Large intestine (tissue), 3 donors: ENCODE data around the gene RNF115. TPM values are rescaled to one million over a fixed set of nuclear protein-coding genes. Genes with fewer than 3 reads are reported as not detected.
"Not testable (repeated sequence)": the region's sequence is repeated elsewhere in the genome, so short reads cannot be mapped to it uniquely, and the experiment has no call there.

Experiments used
- DNase-seq, 2 donors: peaks; one replicate each; pipeline versions ENCODE4 v3.0.0 to v3.0.0-alpha.2; 2013
- H3K27ac ChIP-seq: one replicate; pipeline ENCODE4 v1.5.1; 2013; ENCODE audit warnings: low read length
- H3K27me3 ChIP-seq: 2 replicates; pipeline ENCODE4 v1.6.1; 2013; ENCODE audit warnings: low read length; ENCODE audit not compliant: control insufficient read depth, insufficient read depth
- H3K36me3 ChIP-seq: 2 replicates; pipeline ENCODE4 v1.6.1; 2013; ENCODE audit warnings: low read length; ENCODE audit not compliant: control insufficient read depth, insufficient read depth
- H3K4me1 ChIP-seq: one replicate; pipeline ENCODE4 v1.6.1; 2013; ENCODE audit warnings: low read length; ENCODE audit not compliant: control insufficient read depth, insufficient read depth
- H3K4me3 ChIP-seq: one replicate; pipeline ENCODE4 v1.5.1; 2013; ENCODE audit warnings: low read length
- H3K9me3 ChIP-seq: one replicate; pipeline ENCODE4 v1.6.1; 2013; ENCODE audit warnings: mild to moderate bottlenecking, low read depth, low read length, moderate library complexity; ENCODE audit not compliant: control insufficient read depth
- WGBS: methylation state at CpG from one replicate; pipeline ENCODE4 v1.1.5; 2013; ENCODE audit warnings: low lambda C conversion rate; ENCODE audit not compliant: insufficient coverage; 5-methylcytosine and 5-hydroxymethylcytosine counted together
- polyA plus RNA-seq: library from polyadenylated mRNA; unstranded; fragments of 120-200 nt; gene quantifications from one replicate; pipeline ENCODE4 v1.2.1, GENCODE V29; 2013

Gene RNF115
- polyA plus RNA-seq, 1 donor = 14.7 TPM

DNA sequence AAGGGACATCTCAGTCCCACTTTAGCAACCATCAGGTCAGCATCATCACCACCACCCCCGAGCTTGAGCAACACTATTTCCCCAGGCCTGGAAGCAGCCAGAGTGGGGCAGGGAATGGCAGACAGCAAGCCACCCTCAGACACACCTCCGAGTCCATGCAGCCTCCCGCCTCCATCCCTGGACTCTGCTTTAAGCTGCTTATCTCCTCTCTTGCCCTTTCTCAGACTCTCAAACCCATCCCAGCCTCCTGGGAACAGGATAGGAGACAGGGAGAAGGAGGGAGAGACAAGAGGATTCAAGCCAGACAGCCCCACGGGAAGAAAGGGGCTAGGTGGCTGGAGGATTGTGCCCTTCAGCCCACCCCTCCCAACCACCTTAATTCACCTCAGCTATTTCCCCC, 33.3 kb upstream of the RNF115 start:
- no CpG with 5 or more reads among the region's 4 CpGs for WGBS
- Histone ChIP-seq H3K9me3 (peaks cover 3% of the 10 kb centered on the region), H3K36me3 (peaks cover 38% of the 10 kb centered on the region), H3K4me1 (peaks cover 9% of the 10 kb centered on the region), H3K27me3 (no peaks in the 10 kb centered on the region), H3K27ac (no peak overlapping the region), H3K4me3 (no peak overlapping the region)
- no peak for DNase-seq

DNA sequence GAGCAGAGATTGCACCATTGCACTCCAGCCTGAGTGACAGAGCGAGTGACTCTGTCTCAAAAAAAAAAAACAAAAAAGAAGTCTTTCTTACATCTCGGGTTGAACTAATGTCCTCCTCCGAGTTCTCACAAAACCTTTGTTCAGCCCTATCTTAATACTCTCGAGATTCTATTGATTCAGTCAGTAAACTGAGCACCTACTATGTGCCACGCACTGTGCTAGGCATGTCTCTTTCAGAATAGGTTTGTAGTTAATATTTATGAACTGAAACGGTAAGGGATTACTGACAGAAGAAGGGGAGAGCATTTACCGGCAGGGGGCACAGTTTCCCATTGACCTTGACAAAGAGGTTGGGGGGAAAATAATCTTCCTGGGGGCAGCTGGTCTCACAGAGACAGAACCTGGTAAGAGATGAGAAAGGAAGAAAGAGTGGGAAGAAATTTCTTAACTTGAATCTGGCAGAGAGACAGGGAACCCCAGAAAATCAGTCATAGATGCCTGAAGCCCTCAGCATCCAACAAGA, 31.6 kb upstream of the RNF115 start:
- Histone ChIP-seq H3K27ac (no peak overlapping the region), H3K36me3 (peaks cover 48% of the 10 kb centered on the region), H3K4me1 (peaks cover 9% of the 10 kb centered on the region), H3K9me3 (peaks cover 3% of the 10 kb centered on the region), H3K27me3 (no peaks in the 10 kb centered on the region), H3K4me3 (no peak overlapping the region)
- no peak for DNase-seq
- WGBS = 100% methylated on average over 3 of the region's 7 CpGs

DNA sequence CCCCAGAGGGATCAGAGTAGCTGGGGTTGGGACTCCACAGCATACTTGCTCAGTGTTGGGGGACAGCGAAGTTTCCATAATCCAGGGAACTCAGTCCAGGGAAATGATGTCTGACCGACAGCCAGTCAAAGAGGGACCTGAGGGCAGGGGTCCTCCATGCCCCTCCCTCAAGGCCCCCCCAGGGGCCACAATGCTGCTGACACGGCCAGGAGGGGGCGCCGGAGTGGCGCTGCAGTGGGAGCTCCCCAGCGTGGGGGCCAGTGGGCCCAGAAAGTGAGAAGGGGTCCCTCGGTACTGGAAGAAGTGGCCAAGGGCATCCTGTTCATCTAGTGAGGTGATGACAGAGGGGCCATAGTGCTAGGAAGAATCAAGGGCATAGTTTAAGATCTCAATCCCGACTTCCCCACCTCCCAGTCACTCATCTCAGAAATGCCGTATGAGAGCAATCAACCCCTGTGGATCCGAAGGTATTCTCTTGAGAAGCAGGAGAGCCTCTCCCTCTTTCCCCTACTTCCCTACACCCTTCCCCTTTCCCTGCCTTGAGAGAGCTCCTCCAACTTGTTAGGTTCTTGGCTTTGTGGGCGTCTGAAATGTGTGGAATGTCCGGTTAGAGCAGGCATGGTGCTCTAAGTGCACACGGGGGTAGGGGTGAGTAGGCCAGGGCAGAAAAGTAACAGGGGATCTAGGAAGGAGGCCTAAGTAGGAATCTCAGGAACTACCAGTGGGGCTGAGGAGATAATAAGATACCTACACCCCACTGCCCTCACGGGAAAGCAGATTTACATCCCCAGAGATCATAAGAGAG, 25.7 kb upstream of the RNF115 start:
- Histone ChIP-seq H3K27me3 (no peaks in the 10 kb centered on the region), H3K4me3 (no peak overlapping the region), H3K4me1 (no peaks in the 10 kb centered on the region), H3K9me3 (no peaks in the 10 kb centered on the region), H3K27ac (no peak overlapping the region), H3K36me3 (peaks cover 54% of the 10 kb centered on the region)
- no peak for DNase-seq
- WGBS = no CpG with 5 or more reads among the region's 15 CpGs

DNA sequence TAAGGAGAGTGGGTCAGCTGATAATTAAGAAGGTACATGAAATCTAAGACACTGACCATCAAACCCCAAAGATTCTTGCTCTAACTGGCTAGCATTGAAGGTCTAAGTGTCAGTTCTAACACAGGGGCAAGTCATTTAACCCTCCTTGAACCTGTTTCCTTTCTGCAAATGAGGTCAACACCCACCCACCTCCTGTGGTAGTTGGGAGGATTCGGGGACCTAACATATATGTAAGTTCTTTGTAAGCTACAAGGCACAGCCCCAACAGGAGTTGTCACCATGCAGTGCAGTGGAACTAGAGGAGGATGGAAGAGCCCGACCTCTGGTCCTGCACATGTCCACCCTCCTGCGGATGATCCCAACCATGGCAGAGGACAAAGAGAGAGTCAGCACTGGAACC, 23.9 kb upstream of the RNF115 start:
- Histone ChIP-seq H3K4me1 (no peaks in the 10 kb centered on the region), H3K27ac (no peak overlapping the region), H3K4me3 (no peak overlapping the region), H3K9me3 (no peaks in the 10 kb centered on the region), H3K27me3 (no peaks in the 10 kb centered on the region), H3K36me3 (peaks cover 46% of the 10 kb centered on the region)
- no CpG with 5 or more reads among the region's 3 CpGs for WGBS
- DNase-seq = no peak

DNA sequence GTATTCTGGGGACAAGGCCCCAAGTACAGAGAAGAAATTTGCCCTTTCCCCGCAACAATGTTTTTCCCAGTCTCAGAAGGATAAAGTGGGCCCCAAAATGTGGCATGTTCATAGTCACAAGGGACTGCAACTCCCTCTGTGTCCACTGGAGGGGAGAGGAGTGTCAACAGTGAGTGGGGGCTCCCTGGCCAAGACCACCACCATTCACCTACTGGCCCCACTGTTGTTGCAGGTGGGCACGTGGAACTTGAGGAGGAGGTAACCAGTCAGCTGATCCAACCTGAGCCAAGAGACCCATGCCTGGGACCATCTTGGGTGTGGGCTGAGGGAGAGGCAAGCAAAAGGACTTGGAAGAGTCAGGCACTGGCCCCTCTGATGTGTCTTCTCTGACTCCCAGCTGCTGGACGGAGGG, 22.3 kb upstream of the RNF115 start:
- Histone ChIP-seq H3K36me3 (peaks cover 52% of the 10 kb centered on the region), H3K4me1 (no peaks in the 10 kb centered on the region), H3K27me3 (no peaks in the 10 kb centered on the region), H3K4me3 (peak overlapping the region; percentile 64), H3K9me3 (no peaks in the 10 kb centered on the region), H3K27ac (no peak overlapping the region)
- DNase-seq = peak in 1 of 2 donors; percentile 46
- no CpG with 5 or more reads among the region's 3 CpGs for WGBS

DNA sequence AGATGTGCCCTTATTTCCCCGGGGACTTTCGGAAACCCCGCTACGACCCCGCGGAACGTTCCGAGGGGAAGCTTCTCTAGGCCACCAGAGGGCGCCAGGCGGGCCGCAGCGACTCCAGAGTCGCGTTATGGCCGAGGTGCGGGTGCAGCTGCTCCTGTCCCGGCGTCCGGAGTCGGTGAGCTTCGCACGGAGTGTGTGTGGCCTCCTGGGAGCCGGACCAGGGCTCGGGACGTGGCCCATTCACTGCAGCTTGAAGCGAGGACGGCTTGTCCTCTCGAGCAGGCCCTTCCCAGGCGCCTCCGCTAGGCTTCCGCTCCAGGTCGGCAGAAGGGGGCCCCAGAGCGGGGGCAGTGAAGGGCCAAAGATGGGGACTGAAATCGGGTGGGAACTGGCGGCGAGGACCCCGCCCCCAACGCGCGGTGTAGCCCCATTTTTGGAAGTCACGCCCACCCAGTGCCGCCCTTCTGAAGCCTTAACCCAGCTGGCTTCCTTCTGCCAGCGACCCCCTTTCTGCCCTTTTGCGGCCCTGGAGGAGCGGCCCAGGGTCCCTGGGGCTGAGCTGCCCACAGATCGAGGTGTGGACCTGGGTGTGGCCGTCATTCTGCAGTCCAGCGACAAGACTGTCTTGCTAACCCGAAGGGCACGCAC, 21.7 kb upstream of the RNF115 start, which contains the start of gene NUDT17:
Gene NUDT17 (plus strand): TSS at position 117 of the 648 bp plus-strand sequence. CDS start 11 bp downstream, at position 128.
- H3K9me3 ChIP-seq = no peaks in the 10 kb centered on the region
- peak within 1 kb of the TSS; percentile 64 for H3K4me3 ChIP-seq
- peak; percentile 70 to 81 for DNase-seq
- peak within 1 kb of the TSS; percentile 19 for H3K27ac ChIP-seq
- no CpG with 5 or more reads among the region's 50 CpGs for WGBS
- H3K36me3 ChIP-seq = peaks cover 55% of the 10 kb centered on the region
- H3K4me1 ChIP-seq = no peaks in the 10 kb centered on the region
- H3K27me3 ChIP-seq = no peaks in the 10 kb centered on the region

DNA sequence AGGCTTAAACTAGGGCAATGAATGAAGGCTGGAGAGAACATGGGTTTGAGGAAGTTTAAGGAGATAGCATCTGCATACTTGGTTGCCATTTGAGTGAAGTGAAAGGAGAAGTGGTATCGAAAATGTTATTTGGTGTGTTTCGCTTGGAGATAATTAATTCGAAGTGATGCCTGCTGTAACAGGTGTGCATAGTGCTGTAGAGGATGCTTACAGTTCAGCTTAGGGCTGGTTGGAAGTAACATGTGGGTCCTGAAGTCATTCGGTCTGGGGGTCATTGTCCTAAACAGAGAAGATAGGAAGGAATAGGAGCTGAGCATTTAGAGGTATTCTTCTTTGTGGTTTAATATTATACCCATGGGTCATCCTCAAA, 21.2 kb upstream of the RNF115 start:
- H3K36me3 ChIP-seq = peaks cover 52% of the 10 kb centered on the region
- DNase-seq = no peak
- peak overlapping the region; percentile 64 for H3K4me3 ChIP-seq
- no peak overlapping the region for H3K27ac ChIP-seq
- no CpG with 5 or more reads among the region's 4 CpGs for WGBS
- H3K27me3 ChIP-seq = no peaks in the 10 kb centered on the region
- no peaks in the 10 kb centered on the region for H3K9me3 ChIP-seq
- no peaks in the 10 kb centered on the region for H3K4me1 ChIP-seq

DNA sequence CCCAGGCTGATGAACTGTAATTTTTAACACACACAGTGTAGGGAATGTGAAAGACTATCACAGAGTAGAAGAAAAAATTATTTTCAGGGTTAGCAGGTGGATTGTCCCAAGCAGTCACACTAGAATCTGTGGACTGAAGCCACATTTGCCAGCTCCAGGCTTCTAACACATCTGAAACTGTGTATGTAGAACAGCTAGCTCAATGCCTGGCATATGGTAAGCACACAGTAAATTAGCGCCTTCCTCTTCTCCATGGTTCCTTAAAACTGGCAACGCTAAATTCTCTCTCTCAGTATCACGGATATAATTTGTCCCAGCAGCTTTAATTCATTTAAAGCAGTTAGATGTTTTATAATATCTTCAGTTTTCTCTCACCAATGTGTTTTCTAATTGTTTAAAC, 19.1 kb upstream of the RNF115 start:
- H3K27me3 ChIP-seq = no peaks in the 10 kb centered on the region
- H3K36me3 ChIP-seq = peaks cover 52% of the 10 kb centered on the region

DNA sequence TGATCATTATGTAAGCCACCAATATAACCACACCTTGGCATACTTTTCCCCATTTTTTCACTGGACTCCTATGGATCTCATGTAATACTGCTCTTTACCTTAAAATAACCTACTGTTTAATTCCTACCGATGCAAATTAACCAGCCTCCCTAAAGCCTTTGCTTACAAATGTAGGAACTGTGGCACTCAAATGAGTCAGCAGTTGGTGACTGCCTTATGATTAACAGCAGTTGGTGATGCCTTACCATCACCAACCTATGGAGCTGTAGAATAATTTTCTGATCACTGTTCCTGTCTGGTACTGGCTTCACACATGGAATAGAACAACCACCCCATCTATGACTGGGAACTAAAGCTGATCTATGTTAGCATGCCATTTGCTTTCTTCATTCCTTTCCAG, 13.8 kb upstream of the RNF115 start:
- Histone ChIP-seq H3K27me3 (no peaks in the 10 kb centered on the region), H3K4me1 (no peaks in the 10 kb centered on the region), H3K9me3 (no peaks in the 10 kb centered on the region), H3K4me3 (no peak overlapping the region), H3K36me3 (peaks cover 89% of the 10 kb centered on the region), H3K27ac (no peak overlapping the region)
- 100% methylated on average over 1 of the region's 1 CpG for WGBS
- DNase-seq = no peak

More for the DNA sequence above, 19.1 kb upstream of the RNF115 start:
- Histone ChIP-seq H3K27ac (no peak overlapping the region), H3K9me3 (no peaks in the 10 kb centered on the region), H3K4me3 (no peak overlapping the region), H3K4me1 (no peaks in the 10 kb centered on the region)
- DNase-seq = no peak
- 100% methylated on average over 3 of the region's 3 CpGs for WGBS

DNA sequence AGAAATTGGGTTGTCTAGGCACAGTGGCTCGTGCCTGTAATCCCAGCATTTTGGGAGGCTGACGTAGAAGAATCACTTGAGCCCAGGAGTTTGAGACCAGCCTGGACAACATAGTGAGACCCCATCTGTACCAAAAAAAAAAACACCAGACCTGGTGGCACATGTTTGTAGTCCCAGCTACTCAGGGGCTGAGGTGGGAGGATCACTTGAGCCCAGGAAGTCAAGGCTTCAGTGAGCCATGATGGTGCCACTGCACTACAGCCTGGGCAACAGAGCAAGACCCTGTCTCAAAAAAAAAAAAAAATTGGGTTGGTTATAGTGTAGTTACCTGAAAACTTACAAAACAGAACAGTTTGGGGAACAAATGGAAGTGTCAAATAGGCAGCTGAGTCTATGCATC, 6.9 kb upstream of the RNF115 start:
- no CpG with 5 or more reads among the region's 2 CpGs for WGBS
- H3K4me3 ChIP-seq, H3K27ac ChIP-seq, H3K9me3 ChIP-seq, DNase-seq, H3K4me1 ChIP-seq, H3K27me3 ChIP-seq: not testable (repeated sequence)
- H3K36me3 ChIP-seq = peaks cover 87% of the 10 kb centered on the region
